SU-DHL-6 (cell line): Measurements from ENCODE around the gene NDUFS2.

Experiments
- EZH2phosphoT487 ChIP-seq: fragments of 200-600 bp; sonication (generic), shearing (Covaris generic); conservative IDR thresholded peaks from 2 replicates; pipeline ENCODE4 v1.6.1; 2018; ENCODE audit warnings: mild to moderate bottlenecking, antibody characterized with exemption, low read length, moderate library complexity, mixed read lengths
- TF ChIP-seq, protein P1 (sequence below): fragments of 200-600 bp; sonication (generic); IDR thresholded peaks from one replicate; pipeline ENCODE4 v1.5.1; 2017; ENCODE audit warnings: antibody characterized with exemption, mild to moderate bottlenecking, low read length, moderate library complexity; ENCODE audit not compliant: insufficient read depth, poor library complexity, severe bottlenecking

GRCh38 chr1:161182214-161182613, 20.0 kb upstream of the NDUFS2 start:
- TF ChIP-seq, protein P1, sequence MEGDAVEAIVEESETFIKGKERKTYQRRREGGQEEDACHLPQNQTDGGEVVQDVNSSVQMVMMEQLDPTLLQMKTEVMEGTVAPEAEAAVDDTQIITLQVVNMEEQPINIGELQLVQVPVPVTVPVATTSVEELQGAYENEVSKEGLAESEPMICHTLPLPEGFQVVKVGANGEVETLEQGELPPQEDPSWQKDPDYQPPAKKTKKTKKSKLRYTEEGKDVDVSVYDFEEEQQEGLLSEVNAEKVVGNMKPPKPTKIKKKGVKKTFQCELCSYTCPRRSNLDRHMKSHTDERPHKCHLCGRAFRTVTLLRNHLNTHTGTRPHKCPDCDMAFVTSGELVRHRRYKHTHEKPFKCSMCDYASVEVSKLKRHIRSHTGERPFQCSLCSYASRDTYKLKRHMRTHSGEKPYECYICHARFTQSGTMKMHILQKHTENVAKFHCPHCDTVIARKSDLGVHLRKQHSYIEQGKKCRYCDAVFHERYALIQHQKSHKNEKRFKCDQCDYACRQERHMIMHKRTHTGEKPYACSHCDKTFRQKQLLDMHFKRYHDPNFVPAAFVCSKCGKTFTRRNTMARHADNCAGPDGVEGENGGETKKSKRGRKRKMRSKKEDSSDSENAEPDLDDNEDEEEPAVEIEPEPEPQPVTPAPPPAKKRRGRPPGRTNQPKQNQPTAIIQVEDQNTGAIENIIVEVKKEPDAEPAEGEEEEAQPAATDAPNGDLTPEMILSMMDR: no peak
- TF ChIP-seq EZH2phosphoT487: no peak
